Type B pancreatic cell (in vitro differentiated cells): Measurements from ENCODE around the gene STEAP4. TPM values are rescaled to one million over a fixed set of nuclear protein-coding genes. Genes with fewer than 3 reads are reported as not detected.
"Not testable (repeated sequence)": the region's sequence is repeated elsewhere in the genome, so short reads cannot be mapped to it uniquely, and the experiment has no call there.

Experiments used
- DNase-seq: peaks from one replicate; pipeline ENCODE4 v3.0.0; 2021; ENCODE audit warnings: mixed read lengths; ENCODE audit not compliant: unreplicated experiment; ENCODE audit errors: extremely low spot score
- H3K27ac Mint-ChIP-seq: 2 replicates; pipeline ENCODE4 v1.8.0; 2021; ENCODE audit warnings: mild to moderate bottlenecking, mixed read lengths
- H3K27me3 Mint-ChIP-seq: 2 replicates; pipeline ENCODE4 v1.8.0; 2021; ENCODE audit warnings: mixed read lengths
- H3K36me3 Mint-ChIP-seq: 2 replicates; pipeline ENCODE4 v1.8.0; 2021; ENCODE audit warnings: mixed read lengths
- H3K4me1 Mint-ChIP-seq: one replicate; pipeline ENCODE4 v1.8.0; 2021; ENCODE audit warnings: mixed read lengths; ENCODE audit not compliant: unreplicated experiment
- H3K4me3 Mint-ChIP-seq: 2 replicates; pipeline ENCODE4 v1.8.0; 2021; ENCODE audit warnings: mild to moderate bottlenecking, mixed read lengths
- H3K9me3 Mint-ChIP-seq: 2 replicates; pipeline ENCODE4 v1.8.0; 2021; ENCODE audit warnings: mixed read lengths
- total RNA-seq: library from RNA; stranded (reverse); gene quantifications from 2 replicates; pipeline ENCODE4 v1.2.1, GENCODE V29; 2021; ENCODE audit warnings: low replicate concordance
- TF ChIP-seq, protein P1 (sequence below): fragments of 200-600 bp; sonication (generic); conservative IDR thresholded peaks from 2 replicates; pipeline ENCODE4 v1.5.0; 2021; ENCODE audit warnings: antibody characterized with exemption, mild to moderate bottlenecking

Gene STEAP4
- total RNA-seq, 1 donor from 2014 or later, result 1.2 TPM

DNA sequence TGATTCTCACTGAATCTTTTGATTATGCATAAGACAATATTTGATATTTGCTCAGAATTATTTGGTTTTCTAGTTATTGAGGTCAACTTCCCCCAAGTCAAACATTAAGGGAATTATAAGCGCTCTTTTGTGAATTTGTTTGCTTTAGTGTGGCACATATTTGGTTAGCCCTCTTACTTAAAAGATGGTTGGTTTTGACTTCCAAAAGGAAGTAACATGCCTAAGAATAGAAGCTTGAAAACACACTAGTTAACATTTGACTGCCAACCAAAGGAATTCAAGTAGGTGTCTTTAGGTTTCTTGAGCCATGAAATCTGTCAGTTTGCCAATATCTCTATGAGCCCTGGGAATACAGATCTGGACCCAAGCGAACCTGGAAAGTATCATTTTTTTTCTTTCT lies 24.9 kb downstream of the STEAP4 start:
- TF ChIP-seq, protein P1, sequence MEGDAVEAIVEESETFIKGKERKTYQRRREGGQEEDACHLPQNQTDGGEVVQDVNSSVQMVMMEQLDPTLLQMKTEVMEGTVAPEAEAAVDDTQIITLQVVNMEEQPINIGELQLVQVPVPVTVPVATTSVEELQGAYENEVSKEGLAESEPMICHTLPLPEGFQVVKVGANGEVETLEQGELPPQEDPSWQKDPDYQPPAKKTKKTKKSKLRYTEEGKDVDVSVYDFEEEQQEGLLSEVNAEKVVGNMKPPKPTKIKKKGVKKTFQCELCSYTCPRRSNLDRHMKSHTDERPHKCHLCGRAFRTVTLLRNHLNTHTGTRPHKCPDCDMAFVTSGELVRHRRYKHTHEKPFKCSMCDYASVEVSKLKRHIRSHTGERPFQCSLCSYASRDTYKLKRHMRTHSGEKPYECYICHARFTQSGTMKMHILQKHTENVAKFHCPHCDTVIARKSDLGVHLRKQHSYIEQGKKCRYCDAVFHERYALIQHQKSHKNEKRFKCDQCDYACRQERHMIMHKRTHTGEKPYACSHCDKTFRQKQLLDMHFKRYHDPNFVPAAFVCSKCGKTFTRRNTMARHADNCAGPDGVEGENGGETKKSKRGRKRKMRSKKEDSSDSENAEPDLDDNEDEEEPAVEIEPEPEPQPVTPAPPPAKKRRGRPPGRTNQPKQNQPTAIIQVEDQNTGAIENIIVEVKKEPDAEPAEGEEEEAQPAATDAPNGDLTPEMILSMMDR, result no peak
- Mint-ChIP-seq H3K27ac (no peak overlapping the region), H3K4me1 (no peaks in the 10 kb centered on the region), H3K4me3 (no peak overlapping the region), H3K9me3 (no peaks in the 10 kb centered on the region), H3K36me3 (no peaks in the 10 kb centered on the region), H3K27me3 (no peaks in the 10 kb centered on the region)
- no peak for DNase-seq

DNA sequence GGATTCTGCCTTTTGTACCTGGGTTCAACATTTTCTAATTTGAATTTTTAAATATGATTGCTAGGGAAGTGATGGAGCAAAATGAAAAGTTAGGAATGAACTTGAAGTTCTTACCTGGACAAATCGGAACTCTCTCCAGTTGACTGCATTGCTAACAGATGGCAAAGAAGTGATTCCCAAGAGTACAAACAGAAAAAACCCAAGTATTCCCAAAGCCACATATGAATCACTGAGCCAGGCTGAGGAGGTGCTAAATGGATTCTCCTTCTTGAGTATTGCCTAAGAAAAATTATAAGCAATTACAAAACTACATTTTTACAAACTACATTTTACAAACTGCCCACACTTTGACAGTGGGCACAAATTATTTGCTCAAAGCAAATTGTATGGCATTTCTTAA lies 25.9 kb downstream of the STEAP4 start:
- no peaks in the 10 kb centered on the region for H3K36me3 Mint-ChIP-seq
- no peak overlapping the region for H3K27ac Mint-ChIP-seq
- TF ChIP-seq, protein P1, result no peak
- no peaks in the 10 kb centered on the region for H3K27me3 Mint-ChIP-seq
- no peaks in the 10 kb centered on the region for H3K9me3 Mint-ChIP-seq
- DNase-seq, result no peak
- H3K4me1 Mint-ChIP-seq, result no peaks in the 10 kb centered on the region
- no peak overlapping the region for H3K4me3 Mint-ChIP-seq

- no peak for DNase-seq
- Mint-ChIP-seq H3K4me1 (no peaks in the 10 kb centered on the region), H3K9me3 (no peaks in the 10 kb centered on the region), H3K4me3 (no peak overlapping the region), H3K27ac (no peak overlapping the region), H3K27me3 (no peaks in the 10 kb centered on the region), H3K36me3 (no peaks in the 10 kb centered on the region)
- TF ChIP-seq, protein P1, result no peak
These were observed 27.4 kb downstream of the STEAP4 start for GRCh38 chr7:88279323-88279722.

DNA sequence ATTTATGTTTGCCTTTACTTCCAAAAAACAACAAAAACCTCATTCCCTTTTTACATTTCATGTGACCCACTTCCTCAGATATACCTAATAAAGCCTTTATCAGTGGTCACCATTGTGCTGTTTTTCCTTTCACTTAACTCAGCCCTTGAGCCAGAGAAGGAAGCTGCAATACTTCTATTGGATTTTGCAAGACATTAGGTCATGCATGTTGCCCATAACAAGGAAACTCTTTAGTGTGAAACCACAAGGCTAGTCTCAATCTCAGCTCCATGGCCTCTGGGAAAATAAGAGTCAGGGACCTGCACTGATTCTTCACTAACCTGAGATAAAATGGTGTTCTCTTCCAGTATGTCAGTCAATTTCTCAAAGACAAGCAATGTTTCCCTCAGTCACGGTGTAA lies 27.8 kb downstream of the STEAP4 start:
- no peak overlapping the region for H3K4me3 Mint-ChIP-seq
- H3K36me3 Mint-ChIP-seq, result no peaks in the 10 kb centered on the region
- TF ChIP-seq, protein P1, result no peak
- no peaks in the 10 kb centered on the region for H3K27me3 Mint-ChIP-seq
- H3K9me3 Mint-ChIP-seq, result no peaks in the 10 kb centered on the region
- no peaks in the 10 kb centered on the region for H3K4me1 Mint-ChIP-seq
- no peak for DNase-seq
- no peak overlapping the region for H3K27ac Mint-ChIP-seq

DNA sequence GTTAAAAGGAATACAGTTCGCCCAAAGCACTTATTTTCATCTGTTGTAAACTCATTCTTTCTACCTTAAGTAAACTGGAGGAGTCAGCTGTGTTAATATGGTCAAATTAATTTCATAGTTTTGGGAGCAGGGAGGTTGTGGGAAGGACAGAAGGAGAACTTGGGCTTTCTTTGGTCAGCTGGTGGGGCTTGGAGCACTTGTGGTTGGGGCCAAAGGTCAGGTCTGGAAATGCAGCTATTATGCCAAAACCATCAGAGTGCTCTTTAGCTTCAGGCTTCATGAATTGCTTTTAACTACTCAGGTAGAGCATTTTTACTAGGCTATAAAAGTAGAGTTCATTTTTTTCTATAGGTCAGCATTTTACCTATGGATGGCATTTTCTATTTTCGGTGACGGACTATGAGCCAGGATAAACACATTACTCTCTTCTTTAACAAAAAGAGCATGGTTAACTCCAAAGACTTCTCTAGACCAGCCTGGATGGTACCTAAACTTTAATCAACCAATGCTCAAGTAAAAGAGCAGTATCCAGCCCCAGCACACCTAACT lies 30.0 kb downstream of the STEAP4 start:
- Mint-ChIP-seq H3K9me3 (no peaks in the 10 kb centered on the region), H3K27ac (no peak overlapping the region), H3K4me3 (no peak overlapping the region), H3K27me3 (no peaks in the 10 kb centered on the region), H3K4me1 (no peaks in the 10 kb centered on the region), H3K36me3 (no peaks in the 10 kb centered on the region)
- no peak for DNase-seq
- TF ChIP-seq, protein P1, result no peak

GRCh38 chr7:88274856-88275255 lies 31.8 kb downstream of the STEAP4 start:
- DNase-seq, H3K4me1 Mint-ChIP-seq, H3K27ac Mint-ChIP-seq, H3K27me3 Mint-ChIP-seq, H3K36me3 Mint-ChIP-seq, H3K9me3 Mint-ChIP-seq, H3K4me3 Mint-ChIP-seq: not testable (repeated sequence)
